Measurements from ENCODE around the gene CSNK1G3. TPM values are rescaled to one million over a fixed set of nuclear protein-coding genes. Genes with fewer than 3 reads are reported as not detected.
A peak's percentile ranks its signal among the peaks of the same experiment; 100 is the strongest.

CSNK1G3 gene
- total and polyA plus RNA-seq, 2 experiments from 2014 or later, result 19.6 to 65.1 TPM

DNA sequence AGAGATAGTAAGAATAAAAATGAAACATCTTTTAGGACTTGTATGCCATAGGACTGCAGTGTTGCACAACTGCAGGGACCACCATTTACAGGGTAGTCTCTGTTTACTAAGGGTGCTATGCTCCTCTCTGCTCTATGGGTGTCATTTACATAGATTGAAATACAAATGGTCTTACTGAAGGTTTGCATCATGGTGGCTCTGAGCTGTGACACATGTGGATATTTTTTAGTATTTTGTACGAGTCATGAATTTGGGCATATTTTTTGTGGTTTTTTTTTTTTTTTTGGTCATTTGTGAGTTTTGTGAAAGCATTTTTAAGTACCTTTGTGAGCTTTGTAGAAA, 47.4 kb downstream of the CSNK1G3 start (continued):
- TF ChIP-seq, protein P1, sequence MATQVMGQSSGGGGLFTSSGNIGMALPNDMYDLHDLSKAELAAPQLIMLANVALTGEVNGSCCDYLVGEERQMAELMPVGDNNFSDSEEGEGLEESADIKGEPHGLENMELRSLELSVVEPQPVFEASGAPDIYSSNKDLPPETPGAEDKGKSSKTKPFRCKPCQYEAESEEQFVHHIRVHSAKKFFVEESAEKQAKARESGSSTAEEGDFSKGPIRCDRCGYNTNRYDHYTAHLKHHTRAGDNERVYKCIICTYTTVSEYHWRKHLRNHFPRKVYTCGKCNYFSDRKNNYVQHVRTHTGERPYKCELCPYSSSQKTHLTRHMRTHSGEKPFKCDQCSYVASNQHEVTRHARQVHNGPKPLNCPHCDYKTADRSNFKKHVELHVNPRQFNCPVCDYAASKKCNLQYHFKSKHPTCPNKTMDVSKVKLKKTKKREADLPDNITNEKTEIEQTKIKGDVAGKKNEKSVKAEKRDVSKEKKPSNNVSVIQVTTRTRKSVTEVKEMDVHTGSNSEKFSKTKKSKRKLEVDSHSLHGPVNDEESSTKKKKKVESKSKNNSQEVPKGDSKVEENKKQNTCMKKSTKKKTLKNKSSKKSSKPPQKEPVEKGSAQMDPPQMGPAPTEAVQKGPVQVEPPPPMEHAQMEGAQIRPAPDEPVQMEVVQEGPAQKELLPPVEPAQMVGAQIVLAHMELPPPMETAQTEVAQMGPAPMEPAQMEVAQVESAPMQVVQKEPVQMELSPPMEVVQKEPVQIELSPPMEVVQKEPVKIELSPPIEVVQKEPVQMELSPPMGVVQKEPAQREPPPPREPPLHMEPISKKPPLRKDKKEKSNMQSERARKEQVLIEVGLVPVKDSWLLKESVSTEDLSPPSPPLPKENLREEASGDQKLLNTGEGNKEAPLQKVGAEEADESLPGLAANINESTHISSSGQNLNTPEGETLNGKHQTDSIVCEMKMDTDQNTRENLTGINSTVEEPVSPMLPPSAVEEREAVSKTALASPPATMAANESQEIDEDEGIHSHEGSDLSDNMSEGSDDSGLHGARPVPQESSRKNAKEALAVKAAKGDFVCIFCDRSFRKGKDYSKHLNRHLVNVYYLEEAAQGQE (IDR thresholded peaks at IDR 0.05; ENCODE audit: unreplicated experiment), result no peak
- no peak for TF ChIP-seq EZH2 (IDR thresholded peaks at IDR 0.05; ENCODE audit: low read depth, unreplicated experiment)
- no peak for TF ChIP-seq POLR2AphosphoS5 (IDR thresholded peaks at IDR 0.05; ENCODE audit: low read depth)
- TF ChIP-seq EZH2phosphoT487 (IDR thresholded peaks at IDR 0.05; ENCODE audit: unreplicated experiment), result no peak

DNA sequence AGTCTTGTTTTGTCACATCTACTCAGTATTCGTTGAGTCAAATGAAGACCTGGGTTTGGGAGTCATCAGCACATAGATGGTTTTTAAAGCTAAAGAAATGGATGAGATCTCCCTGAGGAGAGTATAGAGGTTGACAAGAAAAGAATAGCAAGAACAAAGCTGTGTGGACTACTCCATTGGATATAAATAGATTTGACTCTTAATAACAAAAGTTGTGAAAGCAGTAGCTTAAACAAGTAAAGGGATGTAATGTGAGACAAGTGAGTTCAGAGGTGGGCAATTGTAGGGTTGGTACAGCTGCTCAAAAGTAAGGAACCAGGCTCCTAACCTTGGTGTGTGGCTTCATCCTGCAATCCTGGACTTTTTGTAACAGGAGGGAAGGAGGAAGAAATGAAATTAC, 49.3 kb downstream of the CSNK1G3 start:
- Histone ChIP-seq H3F3A (replicated peaks; ENCODE audit: low read depth) (no peaks in the 10 kb centered on the region), H3K9me2 (ENCODE audit: insufficient read depth) (no peaks in the 10 kb centered on the region), H3K4me3 (no peak overlapping the region), H3K27ac (ENCODE audit: low read depth) (no peak overlapping the region), H3K79me2 (replicated peaks; ENCODE audit: insufficient read depth) (peaks cover 34% of the 10 kb centered on the region), H2AFZ (no peak overlapping the region), H3K4me2 (0 out of 2 replicates have a peak overlapping the region, but pooled peaks have one; percentile 11), H3K4me1 (ENCODE audit: insufficient read depth) (peaks cover 15% of the 10 kb centered on the region; the same call in 1 of the 2 replicates), H4K20me1 (replicated peaks; ENCODE audit: insufficient read depth) (0 out of 2 replicates have a peak, but pooled peaks cover 5% of the 10 kb centered on the region), H3K36me3 (ENCODE audit: insufficient read depth) (no peaks in the 10 kb centered on the region), H3K27me3 (ENCODE audit: insufficient read depth) (no peaks in the 10 kb centered on the region)
- H3K4me1 Mint-ChIP-seq, result peaks cover 36% of the 10 kb centered on the region
- ATAC-seq, result no peak
- H3K27me3 Mint-ChIP-seq (ENCODE audit: insufficient read depth, low read depth, poor library complexity), result peaks cover 2% of the 10 kb centered on the region
- no peaks in the 10 kb centered on the region for H3K9me3 Mint-ChIP-seq
- no peak overlapping the region for H3K4me3 Mint-ChIP-seq
- peaks cover 7% of the 10 kb centered on the region; the same call in 2 of the 3 replicates for H3K36me3 Mint-ChIP-seq (ENCODE audit: low read depth)
- DNase-seq (ENCODE audit: low spot score), result no peak
- H3K27ac Mint-ChIP-seq, result no peak overlapping the region
- TF ChIP-seq NANOG (IDR thresholded peaks at IDR 0.05; ENCODE audit: borderline replicate concordance) (no peak), ZNF331 (CRISPR knock-in tag; IDR thresholded peaks at IDR 0.05; ENCODE audit: low read depth) (no peak), EZH2phosphoT487 (IDR thresholded peaks at IDR 0.05; ENCODE audit: unreplicated experiment) (no peak), ZNF114 (CRISPR knock-in tag; IDR thresholded peaks at IDR 0.05) (no peak), JUNB (IDR thresholded peaks at IDR 0.05; ENCODE audit: unreplicated experiment) (no peak), EZH2 (IDR thresholded peaks at IDR 0.05; ENCODE audit: low read depth, unreplicated experiment) (no peak)
- TF ChIP-seq, protein P2, sequence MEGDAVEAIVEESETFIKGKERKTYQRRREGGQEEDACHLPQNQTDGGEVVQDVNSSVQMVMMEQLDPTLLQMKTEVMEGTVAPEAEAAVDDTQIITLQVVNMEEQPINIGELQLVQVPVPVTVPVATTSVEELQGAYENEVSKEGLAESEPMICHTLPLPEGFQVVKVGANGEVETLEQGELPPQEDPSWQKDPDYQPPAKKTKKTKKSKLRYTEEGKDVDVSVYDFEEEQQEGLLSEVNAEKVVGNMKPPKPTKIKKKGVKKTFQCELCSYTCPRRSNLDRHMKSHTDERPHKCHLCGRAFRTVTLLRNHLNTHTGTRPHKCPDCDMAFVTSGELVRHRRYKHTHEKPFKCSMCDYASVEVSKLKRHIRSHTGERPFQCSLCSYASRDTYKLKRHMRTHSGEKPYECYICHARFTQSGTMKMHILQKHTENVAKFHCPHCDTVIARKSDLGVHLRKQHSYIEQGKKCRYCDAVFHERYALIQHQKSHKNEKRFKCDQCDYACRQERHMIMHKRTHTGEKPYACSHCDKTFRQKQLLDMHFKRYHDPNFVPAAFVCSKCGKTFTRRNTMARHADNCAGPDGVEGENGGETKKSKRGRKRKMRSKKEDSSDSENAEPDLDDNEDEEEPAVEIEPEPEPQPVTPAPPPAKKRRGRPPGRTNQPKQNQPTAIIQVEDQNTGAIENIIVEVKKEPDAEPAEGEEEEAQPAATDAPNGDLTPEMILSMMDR (conservative IDR thresholded peaks at IDR 0.05; ENCODE audit: low read depth in 2 of 2), result no peak
- TF ChIP-seq, protein P1 (IDR thresholded peaks at IDR 0.05; ENCODE audit: unreplicated experiment), result no peak
- TF ChIP-seq, protein P3, sequence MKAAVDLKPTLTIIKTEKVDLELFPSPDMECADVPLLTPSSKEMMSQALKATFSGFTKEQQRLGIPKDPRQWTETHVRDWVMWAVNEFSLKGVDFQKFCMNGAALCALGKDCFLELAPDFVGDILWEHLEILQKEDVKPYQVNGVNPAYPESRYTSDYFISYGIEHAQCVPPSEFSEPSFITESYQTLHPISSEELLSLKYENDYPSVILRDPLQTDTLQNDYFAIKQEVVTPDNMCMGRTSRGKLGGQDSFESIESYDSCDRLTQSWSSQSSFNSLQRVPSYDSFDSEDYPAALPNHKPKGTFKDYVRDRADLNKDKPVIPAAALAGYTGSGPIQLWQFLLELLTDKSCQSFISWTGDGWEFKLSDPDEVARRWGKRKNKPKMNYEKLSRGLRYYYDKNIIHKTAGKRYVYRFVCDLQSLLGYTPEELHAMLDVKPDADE (IDR thresholded peaks at IDR 0.05), result no peak
